Measurements from ENCODE around the gene RIPPLY1.
"Not testable (repeated sequence)": the region's sequence is repeated elsewhere in the genome, so short reads cannot be mapped to it uniquely, and the experiment has no call there.

RIPPLY1 gene

DNA sequence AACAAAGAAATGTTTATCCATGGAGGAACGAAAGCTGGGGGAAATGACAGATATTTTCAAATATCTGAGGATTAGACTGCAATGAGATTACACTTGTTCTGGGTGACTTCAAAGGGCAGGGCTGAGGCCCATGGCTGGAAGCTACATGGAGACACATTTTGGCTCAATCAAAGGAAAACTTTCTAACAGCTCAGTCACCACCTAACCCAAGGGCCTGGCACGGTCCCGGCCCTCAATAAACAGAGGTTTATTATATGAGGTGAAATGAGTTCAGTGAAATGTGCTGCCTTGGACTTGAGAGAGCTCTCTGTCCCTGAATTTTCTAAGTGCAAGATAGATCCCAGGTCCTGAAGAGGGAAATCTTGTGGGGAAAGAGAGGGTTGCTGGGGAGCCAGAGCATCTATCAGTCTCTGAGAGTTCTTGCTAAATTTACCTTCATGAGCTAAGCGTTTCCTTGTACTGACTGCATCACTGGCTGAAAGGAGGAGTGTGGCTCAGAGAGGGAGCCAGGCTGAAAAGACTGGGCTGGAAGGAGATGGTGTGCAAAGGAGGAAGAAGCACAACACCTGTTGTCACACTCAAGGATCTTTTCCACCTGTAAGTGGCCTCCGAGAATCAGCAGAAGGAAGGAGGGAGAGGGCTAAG, 2.0 kb upstream of the RIPPLY1 start:
- no peak for DNase-seq

DNA sequence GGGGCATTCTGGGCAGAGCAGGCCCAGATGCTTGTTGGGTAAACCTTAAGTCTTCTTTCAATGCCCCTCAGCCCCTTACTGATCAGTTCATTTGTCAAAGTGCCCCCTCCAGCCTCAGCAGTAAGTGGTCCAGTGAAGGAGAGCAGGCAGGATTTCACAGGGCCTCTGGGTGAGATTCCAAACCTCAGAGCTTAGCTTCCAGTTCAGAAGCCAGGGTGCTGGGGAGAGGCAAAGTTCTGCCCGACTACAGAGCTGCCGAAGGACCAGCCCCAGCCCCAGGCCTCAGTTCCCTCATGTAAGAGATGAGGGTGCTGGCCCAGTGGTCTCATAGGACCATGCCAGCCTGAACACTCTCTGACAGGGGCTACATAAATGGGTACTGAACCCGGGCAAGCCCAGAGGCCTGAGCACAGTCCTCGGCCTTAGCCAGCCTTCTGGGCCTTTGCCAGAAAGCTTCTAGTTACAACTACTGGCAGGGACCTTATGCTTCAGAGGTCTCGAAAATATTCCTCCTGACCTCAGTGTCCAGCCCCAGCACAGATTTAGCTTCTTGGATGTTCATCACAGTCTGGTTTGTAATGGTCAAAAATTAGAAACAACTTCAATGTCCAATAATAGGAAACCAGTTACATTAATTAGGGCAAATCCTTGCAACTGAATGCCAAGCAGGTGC, 851 bp upstream of the RIPPLY1 start:
- DNase-seq: no peak

DNA sequence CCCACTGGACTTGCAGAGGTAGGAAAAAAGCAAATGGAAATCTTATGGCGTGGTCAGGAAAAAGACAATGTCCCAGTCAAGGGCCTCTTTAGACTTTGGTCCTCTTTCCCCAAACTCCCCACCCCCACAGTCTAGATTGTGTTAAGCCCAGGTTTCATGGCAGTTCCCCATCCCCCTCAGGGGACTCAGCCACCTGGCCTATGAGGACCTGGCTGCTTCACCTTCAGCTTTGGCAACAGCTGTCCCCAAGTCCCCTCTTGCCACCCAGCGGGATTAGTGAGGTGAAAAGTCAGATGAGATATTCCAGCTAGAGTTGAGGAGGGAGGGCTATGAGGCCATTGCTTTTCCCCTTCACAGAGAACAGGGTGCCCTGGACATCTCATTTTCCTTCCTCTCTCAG, 457 bp downstream of the RIPPLY1 start:
- no peak for DNase-seq

DNA sequence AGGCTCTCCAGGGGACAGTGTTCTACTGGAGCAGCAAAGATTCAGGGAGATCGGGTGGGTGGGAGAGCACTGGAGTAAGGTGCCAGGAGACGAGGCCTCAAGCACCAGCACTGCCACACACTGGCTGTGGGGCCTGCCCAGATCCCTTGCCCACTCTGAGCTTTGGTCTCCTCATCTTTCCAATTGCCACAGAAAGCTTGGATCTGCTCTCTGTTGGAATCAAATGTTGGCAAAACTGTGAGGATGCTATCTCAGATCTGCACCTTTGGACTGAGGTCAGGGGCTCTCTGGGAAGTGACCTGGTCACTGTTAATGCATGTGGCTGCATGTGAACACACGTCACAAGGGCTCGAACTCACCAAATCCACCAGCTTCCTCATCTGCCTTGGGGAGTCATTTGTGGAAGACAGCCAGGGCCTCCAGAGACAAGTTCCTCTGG, 1.3 kb downstream of the RIPPLY1 start:
- no peak for DNase-seq

DNA sequence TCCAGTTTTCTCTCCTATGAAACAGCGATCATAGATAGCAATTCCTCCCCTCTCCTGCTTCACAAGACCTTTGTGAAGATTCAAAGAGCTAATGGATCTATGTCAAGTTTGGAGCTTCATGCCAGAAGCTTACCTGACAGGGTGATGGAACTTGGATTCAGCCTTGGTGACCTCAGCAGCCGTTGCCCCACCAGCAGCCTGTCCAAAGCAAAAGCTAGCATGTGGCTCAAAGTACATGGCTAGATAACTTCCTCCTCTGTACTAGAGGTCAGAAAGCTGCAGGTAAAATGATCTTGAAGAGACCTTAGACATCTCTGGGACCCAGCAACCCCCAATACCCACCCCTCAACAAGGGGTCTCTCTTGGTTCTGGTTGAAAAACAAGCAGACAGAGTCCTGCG, 1.8 kb downstream of the RIPPLY1 start:
- no peak for DNase-seq

DNA sequence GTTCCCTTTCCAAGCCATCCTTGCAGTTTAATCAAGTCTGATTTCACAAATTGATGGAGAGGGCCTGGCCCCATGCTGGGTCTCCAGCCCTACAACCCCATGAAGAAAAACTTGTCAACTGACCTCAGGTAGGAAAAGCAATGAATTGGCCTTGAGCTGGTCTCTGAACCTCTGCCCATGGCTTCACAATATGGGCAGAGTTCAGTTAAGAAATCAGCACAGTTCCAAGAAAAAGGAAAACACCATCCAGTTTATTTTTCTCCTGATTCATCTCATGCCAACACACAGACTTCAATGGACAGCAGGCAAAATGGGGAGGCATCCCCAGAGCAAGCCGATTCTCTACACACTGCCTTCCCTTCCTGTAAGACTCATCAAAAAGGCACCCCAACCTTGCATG, 3.3 kb downstream of the RIPPLY1 start:
- no peak for DNase-seq

DNA sequence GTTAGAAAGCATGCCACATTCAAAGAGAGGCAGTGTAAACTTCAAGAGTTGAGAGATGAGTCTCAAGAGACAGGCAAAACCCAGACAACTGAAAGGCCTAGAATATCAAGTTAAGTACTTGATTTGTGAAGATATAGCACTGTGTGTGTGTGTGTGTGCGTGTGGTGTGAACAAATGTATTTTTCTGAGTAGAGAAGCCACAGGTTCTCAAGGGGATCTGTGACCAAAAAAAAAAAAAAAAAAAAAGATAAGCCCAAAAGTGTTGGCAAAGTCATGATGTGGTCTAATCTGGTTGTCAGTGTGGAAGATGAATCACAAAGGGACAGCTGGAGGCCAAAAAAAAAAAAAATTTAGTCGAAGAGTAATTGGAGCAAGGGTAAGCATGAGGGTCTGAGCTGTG, 3.9 kb downstream of the RIPPLY1 start:
- no peak for DNase-seq

DNA sequence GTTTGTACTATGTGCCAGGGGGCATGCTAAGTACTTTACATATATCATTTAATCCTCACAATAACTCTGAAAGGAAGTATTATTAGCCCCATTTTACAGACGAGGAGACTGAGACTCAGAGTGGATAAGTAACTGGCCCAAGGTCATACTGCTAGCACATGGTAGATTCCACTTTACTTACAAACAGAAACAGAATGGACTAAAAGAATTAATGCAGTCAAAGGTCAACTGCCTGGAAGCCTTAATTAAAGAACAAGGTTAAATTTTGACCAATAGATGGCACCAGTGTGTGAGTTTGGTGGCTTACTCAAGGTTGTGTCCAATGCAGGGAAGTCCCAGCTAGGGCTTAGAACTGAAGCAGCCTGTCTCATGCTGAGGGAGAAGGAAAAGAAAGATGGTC, 4.7 kb downstream of the RIPPLY1 start:
- DNase-seq: no peak

DNA sequence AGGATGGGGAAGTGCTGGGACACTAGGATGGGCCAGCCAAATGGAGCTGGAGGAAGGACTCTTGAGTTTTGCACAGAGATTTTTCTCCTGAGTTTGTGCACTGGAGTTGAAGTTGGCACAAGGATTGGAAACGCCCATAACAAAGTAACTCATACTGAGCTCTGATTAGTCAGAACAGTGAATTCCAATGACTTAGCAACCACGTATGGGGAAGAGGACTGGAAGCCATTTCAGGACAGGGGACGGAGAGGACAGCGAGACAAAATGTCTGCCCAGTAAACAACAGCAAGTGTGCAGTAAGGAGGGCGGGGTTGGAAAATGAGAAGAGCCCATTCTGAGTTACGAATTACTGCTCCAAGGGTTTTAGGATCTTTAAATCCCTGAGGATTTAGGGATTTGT, 5.9 kb downstream of the RIPPLY1 start:
- DNase-seq: no peak

DNA sequence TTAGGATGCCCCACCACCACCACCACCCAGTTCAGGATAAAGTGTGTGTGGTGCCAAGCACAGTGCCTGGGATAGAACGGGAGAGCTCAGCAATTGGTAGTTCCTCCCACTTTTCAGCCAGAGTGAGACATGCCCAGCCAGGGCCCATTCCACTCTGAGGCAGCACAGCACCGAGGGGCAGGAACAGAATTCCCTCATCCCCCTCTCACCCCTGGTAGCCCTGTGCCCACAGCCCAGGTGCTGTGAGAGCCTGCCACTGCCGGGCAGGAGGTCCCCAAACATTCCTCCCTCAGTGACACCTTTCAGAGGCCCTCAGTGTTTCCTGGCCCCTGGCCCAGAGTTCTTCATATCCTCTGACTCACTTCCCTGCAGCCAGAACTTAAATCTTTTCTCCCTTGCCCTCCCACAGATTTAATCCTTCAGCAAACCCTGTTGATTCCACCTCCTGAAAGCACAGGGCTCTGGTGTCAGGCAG, 8.1 kb downstream of the RIPPLY1 start:
- no peak for DNase-seq

DNA sequence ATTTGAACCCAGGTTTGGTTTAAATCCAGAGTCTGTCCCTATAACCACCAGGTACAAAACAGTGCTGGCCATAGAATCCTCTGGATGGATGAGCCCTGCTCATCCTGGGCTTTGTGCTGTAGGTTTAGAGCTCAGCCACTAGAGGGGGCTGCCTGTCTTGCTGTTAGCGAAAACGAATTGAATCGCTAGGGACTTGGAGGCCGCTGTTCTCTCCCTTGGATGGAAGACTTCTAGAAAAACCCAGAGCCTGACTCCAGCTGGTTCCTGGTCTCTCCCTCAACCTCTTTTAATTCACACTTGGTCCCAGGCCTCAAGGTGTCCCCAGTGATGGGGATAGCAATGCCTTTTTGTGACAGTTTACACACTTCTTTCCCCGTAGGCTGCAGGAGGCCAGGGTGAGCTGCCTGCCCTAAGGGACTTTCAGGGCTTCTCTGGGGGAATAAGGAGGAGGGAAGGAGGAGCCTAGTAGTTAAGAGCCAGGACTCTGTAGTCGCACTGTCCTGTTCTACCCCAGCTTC, 8.7 kb downstream of the RIPPLY1 start:
- no peak for DNase-seq

DNA sequence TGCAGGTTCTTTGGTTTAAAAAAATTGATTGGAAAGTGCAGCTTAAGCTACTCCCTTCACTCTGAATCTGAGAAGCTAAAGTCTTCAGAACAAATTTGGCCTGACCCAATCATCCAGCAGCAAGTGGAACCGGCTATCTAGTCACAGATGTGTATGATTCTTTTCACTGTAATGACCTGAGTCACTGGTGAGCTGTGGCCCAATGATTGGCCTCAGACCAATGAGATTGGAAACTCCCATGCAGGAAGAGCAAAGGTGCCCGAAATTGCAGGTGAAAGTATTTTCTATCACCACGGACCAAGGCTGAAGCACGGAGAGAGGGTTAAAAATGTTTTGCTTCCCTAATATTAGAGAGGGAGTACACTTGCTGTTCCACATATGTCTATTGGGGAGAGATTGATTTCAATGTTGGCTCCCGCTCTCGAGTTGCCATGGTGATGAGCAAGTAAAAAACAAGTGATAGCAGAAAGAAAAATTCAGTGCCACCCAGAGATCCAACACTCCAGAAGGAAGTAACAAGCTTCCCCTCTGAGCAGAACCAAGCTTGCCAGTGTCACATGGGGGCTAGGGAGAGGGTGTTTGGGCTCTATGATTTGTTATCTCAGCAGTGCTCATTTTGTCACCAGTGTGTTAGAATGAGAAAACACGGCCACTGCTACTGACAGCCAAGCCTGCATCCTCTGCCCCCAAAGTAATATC, 11.2 kb downstream of the RIPPLY1 start:
- DNase-seq: no peak

DNA sequence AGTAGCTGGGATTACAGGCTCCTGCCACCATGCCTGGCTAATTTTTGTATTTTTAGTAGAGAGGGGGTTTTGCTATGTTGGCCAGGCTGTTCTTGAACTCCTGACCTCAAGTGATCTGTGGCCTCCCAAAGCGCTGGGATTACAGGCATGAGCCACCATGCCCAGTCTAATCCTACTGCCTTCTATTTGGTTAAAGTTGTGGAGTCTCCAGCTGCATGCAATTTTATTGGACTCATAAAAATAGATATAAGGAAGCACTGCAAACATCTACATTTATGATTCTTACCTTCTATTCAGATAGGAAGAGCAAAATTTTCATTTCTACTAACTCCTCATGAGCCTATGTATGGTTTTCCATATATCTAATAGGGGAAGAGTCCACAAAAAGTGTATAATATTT, 13.7 kb downstream of the RIPPLY1 start:
- no peak for DNase-seq

DNA sequence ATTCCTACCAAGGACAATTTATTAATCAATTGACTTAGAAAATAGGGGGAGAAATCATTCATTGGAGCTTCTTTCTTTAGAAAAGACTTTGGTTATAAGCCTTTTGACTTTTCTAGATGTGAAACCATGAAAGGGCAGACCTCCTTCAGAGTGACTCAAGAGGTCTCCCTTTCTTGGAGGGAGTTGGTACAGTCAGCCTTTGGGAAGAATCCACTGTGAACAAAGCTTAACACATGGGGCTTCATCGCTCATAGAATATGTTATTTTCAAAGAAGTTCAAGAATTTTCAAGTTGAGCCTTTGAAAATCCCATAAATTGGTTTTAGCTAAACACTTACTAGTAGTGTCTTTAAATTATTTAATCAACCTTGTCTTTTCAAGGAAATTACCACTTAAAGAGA, 28.0 kb downstream of the RIPPLY1 start:
- DNase-seq: no peak

DNA sequence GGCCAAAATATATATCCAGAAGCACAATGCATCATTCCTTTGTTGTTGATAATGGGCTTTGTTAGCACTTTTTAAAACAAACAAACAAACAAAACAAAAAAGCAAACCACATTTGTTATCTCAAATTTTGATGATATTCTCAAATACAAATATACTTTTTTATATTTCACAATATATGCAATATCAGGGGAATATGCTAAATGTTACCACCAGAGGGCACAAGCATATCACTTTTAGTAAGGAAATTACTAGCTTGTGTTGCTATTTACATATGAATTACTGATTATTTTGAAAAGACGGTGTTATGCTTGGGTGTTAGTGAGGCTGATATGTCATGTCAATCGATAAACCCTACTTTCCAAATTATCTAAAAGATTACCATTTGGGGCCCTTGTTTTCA, 29.1 kb downstream of the RIPPLY1 start:
- no peak for DNase-seq

DNA sequence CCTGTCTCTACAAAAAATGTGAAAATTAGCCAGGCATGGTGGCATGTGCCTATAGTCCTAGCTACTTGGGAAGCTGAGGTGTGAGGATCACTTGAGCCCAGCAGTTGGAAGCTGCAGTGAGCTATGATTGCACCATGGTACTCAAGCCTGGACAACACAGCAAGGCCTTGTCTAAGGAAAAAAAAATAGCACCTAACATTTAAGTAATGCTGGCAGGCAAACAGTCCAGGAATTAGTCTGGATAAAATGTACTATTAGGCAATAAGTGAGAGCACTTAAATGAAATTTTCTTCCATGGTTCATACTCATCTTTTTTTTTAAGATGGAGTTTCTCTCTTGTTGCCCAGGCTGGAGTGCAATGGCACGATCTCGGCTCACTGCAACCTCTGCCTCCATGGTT, 30.3 kb downstream of the RIPPLY1 start:
- DNase-seq: not testable (repeated sequence)

DNA sequence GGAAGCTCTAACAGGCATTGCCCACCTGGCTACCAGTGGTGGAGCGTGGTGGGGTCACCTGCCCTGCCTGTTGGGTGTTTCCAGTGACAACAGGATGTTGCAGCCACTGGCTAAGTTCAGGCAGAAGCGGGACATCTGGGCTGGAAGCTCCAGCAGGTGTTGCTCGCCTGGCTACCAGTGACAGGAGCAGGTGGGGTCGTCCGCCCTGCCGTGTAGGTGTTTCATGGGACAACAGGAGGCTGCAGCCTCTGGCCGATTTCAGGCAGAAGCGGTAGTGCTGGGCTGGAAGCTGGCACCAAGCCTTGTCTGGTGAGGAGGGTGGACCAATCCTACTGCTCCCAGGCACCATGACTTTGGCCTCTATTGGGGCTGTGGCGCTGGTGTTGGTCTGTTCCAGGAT, 39.4 kb downstream of the RIPPLY1 start:
- DNase-seq: no peak

DNA sequence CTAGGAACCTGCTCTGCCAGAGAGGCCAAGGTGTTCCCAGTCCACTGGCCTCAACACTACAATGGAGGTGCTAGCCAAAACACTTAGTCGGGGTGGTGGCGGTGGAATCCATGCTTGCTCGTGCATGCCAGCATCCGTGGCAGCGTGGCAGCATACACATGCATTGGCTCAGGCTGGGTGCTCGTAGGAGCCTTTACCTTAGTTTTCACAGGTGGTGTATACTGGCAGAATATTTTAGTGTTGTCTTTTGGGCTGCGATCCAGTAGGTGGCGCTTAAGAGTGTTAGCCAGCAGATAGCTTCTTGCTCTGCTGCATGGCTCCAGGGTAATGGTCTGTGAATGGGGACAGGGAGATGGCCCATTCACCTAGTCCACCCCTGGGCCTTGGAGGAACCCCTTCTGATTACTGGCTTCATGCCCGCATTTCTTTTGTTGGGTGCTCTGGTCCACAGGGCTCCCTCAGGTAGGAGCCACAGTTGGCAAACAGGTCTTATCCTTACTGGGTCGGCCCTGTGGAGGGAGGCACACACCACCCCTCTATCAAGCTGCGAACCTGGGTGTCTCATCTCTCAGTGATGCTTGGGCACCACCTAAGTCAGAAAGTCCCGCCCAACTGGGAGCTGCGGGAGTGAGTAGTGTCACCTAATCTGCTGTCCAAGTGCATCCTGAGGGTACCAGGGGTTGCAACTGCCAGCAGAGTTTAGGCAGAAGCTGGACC, 40.0 kb downstream of the RIPPLY1 start:
- no peak for DNase-seq
